Stimulated activated CD4-positive, alpha-beta T cell treated with anti-CD3 and anti-CD28 coated beads, TNF-alpha, amount 100 ng/mL, for 24 hours (primary cell): ENCODE measurements around the gene PRR23E.

Experiments used
- DNase-seq, 3 experiments: peaks; one replicate each; pipeline ENCODE4 v3.0.0-alpha.2; 2020; ENCODE audit warnings: low read depth in 3 of 3

Gene PRR23E

DNA sequence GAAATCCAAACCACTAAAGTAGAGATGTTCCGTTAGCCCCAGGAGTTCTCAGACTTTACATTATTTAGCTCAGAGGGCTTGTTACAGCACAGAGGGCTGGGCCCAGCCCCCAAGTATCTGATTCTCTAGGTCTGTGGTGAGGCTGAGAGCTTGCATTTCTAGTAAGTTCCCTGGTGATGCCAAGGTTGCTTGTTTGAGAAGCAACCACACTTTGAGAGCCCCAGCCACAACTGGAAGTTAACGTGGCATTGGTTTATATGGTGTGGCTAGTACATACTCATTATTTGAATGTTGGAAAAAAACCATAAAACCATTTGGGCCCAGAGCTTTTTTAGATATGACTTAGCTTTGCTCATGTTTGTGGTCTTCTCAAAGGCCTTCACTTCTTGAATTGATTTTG is 35.9 kb downstream of the PRR23E start:
- DNase-seq = no peak

DNA sequence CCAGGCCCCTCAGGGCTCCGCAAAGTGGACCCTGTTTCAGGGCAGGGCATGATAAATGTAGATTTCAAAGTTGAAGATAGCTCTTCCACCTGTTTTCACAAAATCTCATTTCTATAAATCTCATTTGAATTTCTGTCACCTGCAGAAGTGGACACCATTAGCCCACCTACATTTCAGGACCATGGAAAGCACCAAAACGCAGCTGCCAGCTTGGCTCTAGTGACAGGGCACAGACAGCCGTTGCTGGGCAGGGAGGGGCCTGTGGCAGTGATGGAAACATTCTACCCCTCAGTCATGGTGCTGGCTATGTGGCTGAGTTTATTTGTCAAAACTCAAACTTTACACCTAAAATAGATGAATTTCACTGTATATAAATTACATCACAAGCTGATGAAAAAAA is 40.4 kb downstream of the PRR23E start:
- no peak for DNase-seq

DNA sequence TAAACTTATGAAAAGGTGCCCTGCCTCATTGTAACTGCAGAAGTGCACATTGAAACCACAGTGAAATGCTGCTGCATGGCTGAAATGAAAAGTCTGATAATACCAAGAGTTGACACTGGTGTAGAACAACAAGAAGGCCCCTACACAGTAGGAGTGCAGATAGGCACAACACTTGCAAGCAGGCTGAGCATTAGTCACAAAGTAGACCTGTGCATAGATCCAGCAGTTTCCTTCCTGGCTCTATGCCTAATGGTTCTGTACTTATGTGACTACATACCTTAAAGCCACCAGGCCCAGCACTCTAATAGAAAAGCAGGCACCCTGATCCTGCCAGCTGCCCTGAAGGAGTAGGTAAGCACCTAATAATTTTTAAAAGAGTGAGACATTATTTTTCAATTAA is 41.8 kb downstream of the PRR23E start:
- no peak for DNase-seq

DNA sequence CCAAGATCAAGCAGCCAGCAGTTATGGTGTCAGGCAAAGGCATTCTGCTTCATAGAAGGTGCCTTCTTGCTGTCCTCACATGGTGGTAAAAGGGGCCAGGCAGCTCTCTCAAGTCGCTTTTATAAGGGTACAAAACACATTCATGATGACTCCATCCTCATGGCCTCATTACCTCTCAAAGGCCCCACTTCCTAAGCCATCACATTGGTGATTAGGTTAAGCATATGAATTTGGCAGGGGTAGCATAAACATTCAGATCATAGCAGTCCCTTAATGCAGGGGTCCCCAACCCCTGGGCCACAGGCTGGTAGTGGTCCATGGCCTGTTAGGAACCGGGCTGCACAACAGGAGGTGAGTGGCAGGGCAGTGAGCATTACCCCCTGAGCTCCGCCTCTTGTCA is 42.8 kb downstream of the PRR23E start:
- no peak for DNase-seq

DNA sequence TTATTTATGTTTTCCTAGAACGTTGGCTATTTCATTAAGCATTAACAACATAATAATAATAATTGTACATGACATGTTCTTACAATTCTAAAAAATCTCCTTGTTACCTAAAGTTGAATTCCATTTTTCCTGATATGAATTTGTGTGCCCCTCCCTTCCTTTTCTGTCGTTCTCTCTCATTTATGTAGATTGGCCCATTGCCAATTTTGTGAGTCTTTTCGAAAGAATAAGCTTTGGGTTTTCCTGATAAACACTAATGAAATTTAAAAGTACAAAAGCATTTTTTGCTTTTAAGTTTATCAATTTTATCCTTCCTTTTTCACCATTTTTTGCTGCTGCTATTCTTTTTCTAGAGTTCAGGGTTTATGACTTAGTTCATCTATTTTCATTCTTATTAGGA is 44.9 kb downstream of the PRR23E start:
- DNase-seq = no peak

DNA sequence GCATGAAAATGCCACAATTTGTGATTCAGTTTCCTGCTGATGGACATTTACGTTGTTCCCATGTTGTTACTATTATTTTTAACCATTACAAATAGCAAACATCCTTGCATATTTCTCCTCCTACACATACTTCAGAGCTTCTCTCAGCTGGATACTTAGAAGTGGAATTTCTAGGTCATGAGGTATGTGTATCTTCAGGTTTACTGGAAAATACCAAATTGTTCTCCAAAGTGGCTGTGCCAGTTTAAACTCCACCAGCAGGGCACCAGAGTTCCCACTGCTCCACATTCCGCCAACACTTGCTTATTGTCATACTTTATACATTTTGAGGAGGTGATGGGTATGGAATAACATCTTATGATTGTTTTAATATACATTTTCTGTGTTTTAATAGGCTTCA is 45.7 kb downstream of the PRR23E start:
- no peak for DNase-seq

DNA sequence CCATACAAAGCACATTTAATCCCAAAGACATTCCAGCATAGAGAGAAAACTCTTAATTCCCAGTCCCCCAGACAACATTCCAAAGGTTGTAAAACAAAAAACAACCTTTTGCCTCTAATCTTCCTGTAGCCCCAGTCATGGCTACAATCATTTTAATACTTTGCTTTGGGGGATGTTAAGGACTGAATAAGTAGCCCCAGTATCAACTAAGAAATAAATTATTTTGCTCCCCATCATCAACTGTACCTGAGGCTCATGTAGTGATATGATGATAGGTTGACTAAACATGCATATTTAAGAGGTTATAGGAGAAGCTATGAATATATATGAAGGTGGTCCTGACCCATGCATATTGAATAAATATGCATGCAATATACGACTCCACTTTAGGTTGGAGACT is 54.4 kb downstream of the PRR23E start:
- DNase-seq = no peak
